B cell (primary cell): ENCODE results near the gene RNF157.
"Not testable (repeated sequence)": the region's sequence is repeated elsewhere in the genome, so short reads cannot be mapped to it uniquely, and the experiment has no call there.

ENCODE experiments used
- CTCF ChIP-seq: fragments of 200-600 bp; IDR thresholded peaks from one replicate; pipeline ENCODE4 v1.8.0; 2022; ENCODE audit warnings: antibody characterized with exemption, mild to moderate bottlenecking
- EZH2 ChIP-seq: IDR thresholded peaks from 2 replicates; pipeline ENCODE4 v1.6.1; 2012; ENCODE audit warnings: borderline replicate concordance, low read depth, mild to moderate bottlenecking, moderate library complexity, low read length; ENCODE audit not compliant: insufficient read depth, poor library complexity, severe bottlenecking

- not testable (repeated sequence) for TF ChIP-seq CTCF, EZH2
Measured at GRCh38 chr17:76244721-76245120, 4.4 kb upstream of the RNF157 start.
